AML-193 (cell line): ENCODE results near the gene RALGPS2.
"Not testable (repeated sequence)": the region's sequence is repeated elsewhere in the genome, so short reads cannot be mapped to it uniquely, and the experiment has no call there.

Source experiments
- DNase-seq, 2 experiments: peaks; one replicate each; lab custom pipeline; 2025; lab: John Stamatoyannopoulos, UW

The RALGPS2 gene

DNA sequence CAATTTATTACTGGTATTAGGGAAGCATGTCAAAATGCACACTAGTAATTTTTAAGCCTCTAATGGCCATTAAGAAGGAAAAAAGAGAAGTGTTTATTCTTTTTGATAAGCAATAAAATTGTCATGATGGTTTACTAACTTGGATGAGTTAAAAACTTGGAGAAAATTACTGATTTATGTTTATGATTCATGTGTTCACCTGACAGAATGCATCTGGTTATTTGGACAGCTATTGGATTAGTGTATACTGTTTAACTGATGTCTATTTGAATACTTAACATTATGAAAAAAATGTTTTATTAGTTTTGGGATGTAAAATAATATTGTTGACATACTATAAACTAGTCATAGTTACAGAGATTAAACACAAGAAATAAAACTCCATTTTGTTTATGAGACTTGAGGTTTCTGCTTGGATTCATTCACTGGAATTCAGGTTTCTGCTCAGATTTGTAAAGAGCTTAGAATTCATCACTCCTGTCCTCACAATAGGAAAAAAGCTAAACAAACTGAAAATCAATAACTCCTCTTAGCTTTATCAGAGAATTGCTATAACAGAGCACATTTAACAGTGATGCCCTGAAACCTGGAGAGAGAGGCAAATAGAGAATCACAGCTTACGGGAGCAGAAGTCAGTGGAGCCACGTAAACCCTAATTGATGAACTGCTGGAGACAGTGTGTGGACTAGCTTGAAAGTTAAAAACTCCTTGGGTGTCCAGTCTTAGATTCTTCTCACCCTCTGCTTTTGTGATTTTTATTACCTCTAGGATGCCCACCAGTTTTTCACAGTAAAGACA, 56.7 kb downstream of the RALGPS2 start:
- no peak for DNase-seq

DNA sequence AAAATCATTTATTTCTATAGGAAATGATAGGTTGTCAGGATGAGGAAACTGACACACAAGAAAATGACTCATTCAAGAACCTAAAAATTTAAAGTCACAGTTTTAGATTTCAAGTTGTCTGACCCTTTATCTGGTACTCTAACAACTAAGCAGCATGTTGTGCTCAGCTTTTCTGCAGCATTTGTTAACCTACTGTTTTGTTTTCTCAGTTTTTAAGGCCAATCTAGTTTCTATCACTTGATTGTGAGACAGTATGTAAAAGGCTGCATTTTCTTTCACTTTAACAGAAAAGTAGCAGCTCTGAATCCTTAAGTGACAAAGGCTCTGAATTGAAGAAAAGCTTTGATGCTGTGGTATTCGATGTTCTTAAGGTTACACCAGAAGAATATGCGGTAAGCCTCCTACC, 59.1 kb downstream of the RALGPS2 start:
- DNase-seq: no peak

DNA sequence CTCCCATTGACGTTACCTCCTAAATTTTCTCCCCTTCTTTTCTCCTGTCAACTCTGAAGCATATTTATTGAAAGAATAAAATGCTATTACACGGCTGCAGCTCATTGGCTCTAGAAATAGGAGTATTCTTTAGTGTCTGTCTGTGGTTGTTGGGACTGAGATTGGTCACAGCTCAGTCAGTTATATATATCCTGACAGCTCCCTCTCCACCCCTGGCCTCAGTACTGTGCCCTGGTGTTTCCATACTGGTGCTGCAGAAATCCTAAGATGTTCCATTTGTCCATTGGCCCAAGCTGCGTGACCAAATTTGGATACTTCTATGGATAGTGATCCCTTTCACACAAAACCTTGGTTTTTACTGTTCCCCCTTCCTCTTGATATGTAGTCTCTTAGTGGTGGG, 67.3 kb downstream of the RALGPS2 start:
- no peak for DNase-seq

DNA sequence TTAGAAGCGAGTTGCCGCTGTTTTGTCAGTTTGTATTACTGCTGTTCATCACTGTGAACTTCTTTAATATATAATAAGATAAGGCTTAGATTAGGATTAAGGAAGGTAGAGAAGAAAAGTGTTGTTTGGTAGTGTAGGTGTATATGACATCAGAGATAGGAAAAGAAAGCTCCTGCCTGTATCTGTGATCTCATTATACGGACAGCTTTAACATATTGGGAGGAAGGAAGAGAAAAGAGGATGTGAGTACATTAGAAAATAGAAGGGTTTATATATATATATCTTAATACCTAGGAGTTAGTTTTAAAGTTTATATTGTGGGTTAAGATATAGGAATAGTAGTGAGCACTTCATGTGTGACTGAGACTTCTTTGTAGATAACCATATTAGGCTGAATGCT, 71.0 kb downstream of the RALGPS2 start:
- DNase-seq: no peak

DNA sequence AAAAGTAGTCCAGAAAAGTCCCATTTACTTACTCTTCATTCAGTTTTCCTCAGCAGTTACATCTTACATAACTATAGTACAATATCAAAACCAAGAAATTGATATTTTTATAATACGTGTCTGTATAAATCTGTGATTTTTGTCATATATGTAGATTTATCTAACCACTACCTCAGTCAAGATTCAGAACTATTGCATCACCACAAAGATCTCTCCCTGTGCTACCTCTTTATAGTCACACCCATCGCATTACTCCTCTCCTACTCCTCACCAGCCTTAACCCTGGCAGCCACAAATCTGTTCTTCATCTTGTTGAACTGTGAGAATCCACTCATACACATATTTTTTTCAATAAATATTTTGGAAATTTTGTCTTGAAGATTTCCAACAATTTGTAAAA, 72.5 kb downstream of the RALGPS2 start:
- no peak for DNase-seq

DNA sequence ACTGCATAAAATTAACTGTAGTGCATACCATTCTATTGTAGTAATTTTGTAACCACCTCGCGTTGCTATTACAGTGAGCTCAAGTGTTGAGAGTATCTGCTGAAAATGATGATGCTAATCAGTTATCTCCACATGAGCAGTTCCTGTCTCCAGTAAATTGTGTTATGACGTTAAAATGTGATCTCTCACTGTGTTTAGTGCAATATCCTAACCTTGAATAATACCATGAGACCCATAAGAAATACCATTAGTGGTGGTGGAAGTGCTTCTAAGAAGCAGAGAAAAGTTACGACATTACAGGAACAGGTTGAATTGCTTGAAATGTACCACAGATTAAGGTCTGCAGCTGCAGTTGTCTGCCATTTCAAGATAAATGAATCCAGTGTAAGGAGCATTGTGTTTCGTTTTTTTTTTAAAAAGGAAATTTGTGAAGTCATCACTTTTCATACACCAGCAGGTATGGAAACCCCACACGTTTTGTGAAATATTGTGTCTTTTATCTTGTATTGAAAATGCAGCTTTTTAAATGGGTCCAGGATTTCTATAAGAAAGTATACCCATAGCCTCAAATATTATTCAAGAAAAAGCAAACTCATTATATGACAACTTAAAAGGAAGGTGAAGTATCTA, 73.3 kb downstream of the RALGPS2 start:
- no peak for DNase-seq

DNA sequence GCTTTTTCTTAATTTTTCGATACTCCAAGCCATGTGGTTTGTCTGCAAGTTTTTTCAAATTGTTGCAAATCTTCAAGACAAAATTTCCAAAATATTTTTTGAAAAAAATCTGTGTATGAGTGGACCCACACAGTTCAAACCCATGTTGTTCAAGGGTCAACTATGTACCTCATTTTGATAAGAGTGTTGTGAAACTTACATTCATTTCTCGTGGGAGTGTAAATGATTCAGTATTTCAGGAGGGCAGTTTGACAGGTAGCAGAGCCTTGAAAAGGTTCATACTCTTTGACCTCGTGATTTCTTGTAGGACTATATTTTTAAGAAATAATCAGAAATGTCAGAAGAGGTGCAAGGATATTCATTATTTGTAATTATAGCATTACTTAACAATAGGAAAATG, 77.8 kb downstream of the RALGPS2 start:
- DNase-seq: no peak

DNA sequence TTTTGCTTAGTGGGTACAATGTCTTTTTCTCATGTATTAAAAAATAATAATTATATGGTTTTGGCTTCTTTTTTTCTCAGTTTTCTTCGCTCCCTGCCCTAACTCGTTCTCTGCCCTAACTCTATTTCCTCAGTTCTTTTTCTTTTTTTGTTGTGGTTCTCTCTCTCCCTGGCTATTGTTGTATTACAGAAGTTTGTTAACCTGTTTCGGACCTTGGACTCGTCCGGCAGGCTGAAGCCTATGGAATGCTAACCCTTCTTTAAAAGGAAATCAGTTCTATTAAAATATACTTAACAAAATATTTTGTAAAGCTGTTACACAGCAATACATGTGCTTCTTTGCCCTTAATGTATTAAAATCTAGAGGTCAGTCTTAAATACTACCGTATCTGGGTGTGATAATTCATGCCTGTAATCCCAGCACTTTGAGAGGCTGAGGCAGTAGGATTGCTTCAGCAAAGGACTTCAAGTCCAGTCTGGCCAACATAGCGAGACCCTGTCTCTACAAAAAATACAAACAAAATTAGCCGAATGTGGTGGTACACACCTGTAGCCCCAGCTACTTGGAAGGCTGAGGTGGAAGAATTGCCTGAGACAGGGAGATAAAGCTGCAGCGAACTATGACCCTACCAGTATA, 81.7 kb downstream of the RALGPS2 start:
- DNase-seq: no peak

DNA sequence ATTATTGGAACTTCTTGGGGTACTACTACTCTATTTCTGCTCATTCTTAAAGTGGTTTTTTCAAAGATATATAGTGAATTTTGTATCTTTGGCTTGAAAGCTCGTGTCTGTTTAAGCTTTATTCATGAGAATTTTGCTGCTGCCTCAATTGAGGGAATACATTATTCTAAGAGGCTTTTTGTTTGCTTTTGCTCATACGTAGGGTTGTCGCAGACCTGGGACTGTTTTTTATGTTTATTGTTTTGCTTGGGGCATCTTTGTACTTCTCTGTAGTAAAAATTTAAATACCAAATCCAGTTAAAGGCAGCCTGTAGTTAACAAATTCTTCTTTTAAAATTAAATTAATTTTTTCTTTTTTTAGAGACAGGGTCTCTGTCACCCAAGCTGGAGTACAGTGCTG, 83.5 kb downstream of the RALGPS2 start:
- DNase-seq: no peak

DNA sequence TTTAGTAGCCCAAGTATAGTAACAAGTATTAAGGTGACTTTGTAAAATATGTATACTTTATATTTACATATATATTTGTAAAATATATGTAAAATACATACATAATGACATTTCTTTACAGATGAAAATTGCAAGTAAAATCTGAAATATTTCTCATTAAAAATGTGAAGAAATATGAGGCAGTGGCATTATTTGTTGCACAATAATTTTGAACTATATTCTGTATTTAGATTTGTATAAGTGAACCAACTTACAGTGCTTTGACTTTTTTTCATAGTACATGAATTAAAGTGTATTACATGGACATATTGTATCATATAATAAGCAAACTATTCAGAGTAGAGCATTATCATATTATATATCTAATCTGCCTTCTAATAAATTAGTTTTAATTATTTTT, 85.5 kb downstream of the RALGPS2 start:
- no peak for DNase-seq

DNA sequence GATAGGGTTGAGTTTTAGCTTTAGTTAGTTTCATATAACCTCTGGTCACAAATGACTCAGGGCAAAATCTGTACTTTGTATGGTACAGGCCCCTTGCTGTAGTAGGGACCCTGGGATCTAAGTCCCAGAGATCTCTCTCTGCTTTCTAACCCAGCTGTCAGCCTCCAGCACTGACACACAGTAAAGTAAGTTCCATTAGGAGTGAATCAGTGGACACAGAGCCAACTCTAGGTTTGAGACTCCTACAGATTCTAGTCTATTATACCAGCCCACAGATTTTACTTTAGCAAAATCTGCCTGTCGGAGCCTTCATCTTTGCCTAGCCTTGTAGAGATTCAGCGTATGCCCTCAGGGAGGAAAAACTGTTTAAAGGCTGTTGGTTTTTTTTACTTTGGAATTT, 93.4 kb downstream of the RALGPS2 start:
- DNase-seq: no peak

DNA sequence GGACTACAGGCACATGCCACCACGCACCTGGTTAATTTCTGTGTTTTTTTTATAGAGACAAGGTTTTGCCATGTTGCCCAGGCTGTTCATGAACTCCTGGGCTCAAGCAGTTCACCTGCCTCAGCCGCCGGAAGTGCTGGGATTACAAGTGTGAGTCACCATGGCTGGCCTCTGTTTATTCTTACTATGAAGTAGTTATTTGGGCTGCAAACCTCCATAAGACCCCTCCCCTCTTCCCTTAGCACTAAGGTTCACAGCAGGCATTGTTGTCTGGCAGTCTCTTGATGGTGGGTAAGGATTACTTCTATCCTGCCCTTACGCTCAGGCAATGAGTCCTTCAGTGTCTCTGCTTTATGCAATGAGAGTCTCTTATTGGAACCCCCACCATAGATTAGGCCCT, 94.1 kb downstream of the RALGPS2 start:
- DNase-seq: no peak

DNA sequence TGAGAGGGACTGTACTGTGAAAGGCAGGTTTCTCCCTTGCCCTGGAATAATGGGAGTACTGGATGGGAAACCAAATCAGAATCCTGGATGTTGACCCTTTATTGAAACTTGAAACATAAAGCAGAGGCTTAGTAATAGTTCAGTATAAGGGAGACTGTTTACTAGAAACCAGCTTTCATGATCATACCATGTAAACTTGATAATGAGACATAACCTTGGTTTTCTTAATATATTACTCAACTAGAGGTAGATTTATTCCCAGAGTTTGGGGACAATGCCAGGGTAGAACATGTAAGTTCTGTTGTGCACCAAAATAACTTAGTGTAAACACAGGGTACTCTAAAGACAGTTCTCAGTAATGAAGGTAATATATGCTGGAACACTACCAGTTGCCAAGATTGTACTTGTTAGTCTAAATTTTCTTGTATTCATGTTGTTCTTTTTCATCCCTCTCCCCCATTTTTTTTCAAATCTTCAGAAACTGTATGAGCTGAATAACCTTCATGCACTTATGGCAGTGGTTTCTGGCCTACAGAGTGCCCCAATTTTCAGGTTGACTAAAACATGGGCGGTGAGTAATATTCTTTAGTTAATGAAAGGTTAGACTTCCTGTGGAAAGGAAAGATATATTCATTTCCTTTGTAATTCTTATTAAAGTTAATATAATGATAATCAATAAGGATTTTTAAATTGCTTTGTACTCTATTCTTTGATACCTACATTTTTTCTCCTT, 96.3 kb downstream of the RALGPS2 start:
- no peak for DNase-seq

DNA sequence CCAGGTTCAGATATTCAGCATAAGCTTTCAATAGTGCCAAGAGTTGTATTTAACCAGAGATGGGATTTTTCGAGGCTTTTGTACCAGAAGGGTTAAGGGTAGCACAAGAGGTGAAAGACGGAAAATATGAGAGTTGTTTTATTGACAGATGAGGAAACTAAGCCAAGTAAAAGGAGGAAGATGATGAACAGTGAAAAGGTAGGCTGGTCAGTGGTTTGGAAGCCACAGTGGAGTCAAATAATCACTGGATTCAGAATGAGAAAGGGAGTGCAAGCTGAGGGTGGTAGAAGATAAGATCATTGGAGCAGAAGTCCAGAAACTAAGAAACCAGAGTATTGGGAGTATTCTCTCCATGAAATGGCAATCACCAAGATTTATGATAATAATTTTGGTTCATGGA, 100.1 kb downstream of the RALGPS2 start:
- no peak for DNase-seq

DNA sequence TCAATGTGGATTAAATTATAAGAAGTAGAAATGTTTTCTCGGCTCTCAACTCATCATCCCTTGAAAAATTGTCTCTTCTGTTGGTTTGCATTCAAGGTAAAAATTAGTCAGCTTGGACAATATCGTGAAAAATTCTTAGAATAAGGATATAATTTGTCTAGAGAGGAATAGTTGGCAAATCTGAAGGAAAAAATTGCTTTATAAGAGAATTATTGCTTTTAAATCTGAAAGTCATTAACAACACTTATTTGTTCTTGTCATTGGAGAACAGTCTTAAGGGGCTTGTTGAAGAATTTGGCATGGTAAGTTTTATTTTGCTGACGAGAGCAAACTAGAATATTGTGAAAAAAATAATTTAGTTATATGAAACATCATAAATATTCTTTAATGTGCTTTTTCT, 119.4 kb downstream of the RALGPS2 start:
- no peak for DNase-seq

DNA sequence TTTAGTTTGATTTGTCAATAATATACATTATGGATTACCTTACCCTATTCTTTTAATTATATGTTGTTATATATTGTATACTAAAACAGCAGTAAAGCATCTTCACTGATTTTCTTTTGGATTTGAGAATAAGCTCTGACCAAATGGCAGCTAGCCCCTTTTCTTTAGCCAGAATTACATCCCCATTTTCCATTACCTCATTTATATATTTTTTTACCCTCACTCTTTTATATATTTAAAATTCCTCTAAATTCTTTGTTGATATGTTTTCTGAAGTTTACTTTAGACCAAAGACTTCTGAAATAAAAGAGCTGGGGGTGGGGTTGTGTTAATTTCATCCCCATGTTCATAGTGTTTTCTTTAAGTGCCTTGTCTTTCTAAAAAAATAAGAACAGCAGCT, 121.3 kb downstream of the RALGPS2 start:
- no peak for DNase-seq

DNA sequence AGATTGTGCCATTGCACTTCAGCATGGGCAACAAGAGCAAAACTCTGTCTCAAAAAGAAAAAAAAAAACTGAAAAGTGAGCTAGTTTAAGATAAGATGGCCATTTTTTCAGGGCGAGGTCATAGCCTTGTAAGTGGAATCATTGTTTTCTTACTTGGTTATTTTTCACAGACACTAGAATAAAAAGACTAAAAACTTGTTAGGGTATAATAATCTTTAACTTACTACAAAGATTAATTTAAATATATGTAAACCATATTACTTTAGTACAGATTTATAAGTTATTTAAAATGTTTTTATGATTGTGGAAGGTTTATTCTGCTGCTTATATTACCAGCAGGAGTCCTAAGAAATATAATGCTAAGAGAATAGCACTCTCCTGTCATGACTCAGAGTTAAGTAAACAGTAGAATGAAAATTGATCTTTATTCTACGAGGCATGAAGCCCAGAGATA, 122.4 kb downstream of the RALGPS2 start:
- no peak for DNase-seq

DNA sequence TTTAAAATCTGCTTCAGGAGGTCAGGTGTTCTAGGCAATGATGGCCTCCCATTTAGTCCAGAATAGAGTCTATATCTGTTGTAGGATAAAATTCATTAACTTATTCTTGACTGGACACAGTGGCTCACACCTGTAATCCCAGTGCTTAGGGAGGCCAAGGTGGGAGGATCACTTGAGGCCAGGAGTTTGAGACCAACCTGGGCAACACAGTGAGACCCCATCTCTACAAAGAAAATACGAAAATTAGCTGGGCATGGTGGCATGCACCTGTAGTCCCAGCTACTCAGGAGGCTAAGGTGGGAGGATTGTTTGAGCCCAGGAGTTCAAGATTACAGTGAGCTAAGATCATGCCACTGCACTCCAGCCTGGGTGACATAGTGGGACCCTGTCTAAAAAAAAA, 122.9 kb downstream of the RALGPS2 start:
- not testable (repeated sequence) for DNase-seq

DNA sequence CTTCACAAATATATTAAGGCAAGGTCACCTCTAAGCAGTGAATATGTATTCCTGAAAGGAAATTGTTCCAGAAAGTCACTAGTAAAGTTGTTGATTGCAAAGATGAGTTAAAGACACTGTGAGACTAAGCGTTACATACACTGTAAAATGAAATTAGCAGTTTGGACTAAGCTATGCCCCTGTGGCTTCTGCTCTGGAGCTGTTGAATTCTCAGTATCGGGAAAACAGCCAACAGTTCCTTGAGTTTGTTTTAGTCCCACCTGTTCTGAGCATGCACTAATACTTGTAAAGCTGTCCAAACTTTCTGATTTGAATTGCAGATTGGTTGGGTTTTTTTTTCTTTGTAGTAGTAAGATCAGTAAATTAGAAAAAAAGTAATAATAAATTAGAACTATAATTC, 124.9 kb downstream of the RALGPS2 start:
- DNase-seq: no peak

DNA sequence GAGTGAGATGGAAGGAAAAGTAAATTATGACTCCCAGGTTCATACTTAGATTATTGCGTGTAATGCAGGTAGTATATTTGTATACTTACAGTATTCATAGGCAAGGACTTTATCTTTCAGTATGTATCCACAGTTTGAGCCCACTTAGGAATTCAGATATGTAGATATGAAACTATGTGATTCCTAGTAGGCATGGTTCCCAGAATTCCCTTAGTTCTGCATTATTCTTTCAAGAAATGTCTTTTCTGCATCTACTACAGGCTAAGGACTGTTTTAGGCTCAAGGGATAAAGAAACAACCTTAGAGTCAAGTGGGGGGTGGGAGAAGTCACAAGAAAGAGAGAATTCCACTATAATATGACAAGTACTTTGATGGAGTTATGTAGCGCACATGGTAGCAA, 132.1 kb downstream of the RALGPS2 start:
- no peak for DNase-seq

DNA sequence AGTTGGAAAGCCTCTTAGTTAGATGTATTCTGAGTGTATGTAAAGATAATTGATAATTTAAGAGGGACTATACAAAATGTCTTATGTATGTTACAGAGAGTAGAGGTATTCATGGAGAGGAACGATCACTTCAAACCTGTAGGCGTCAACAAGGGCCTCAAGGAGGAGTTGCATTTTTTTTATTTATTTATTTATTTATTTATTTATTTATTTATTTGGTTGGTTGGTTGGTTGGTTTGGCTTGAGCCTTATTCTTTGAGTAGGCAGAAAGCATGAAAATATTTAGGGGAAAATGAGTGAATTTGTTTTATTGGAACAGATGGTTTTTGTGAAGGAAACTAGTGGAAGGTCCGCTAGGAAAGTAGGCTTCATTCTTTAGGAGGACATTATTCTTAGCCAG, 137.4 kb downstream of the RALGPS2 start:
- no peak for DNase-seq

DNA sequence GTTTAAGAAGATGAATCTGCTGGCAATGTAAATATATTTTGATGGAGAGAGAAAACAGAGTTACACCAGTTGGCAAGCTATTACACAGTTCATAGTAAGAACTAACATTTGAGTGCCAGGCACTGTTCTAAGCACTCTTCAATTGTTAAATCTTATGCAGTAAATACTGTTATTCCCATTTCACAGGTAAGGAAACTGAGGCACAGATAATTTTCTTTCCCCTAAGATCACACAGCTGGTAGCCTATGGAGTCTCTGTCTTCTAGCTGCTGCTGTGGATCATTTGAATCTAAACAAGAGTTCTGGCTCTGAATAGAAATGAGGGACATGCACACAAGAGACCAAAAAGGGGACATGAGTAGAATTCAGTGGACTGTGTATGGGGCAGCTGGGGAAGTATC, 137.8 kb downstream of the RALGPS2 start:
- no peak for DNase-seq

DNA sequence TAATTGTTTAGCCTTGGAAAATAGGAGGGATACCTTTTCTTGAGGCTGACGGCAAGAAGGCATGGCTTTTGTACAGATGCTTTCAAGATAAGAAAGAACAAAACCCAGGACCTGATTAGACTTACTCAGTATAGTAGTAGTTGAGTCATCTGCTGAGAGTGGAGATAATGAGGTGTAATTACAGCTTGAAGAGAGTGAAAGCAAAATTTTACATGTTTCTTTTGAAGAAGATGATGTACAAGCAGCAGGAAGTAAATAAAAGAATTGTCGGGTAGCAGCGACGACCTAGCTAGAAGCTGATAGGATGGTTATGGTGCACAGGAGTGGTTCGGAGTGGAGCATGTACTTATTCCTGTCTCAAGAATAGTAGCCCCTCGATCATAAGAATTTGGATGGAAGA, 139.3 kb downstream of the RALGPS2 start:
- DNase-seq: no peak
